IMR-90 (cell line): ENCODE data around the gene AGBL3. TPM values are rescaled to one million over a fixed set of nuclear protein-coding genes. Genes with fewer than 3 reads are reported as not detected.

Experiments used
- ATAC-seq: fragments of 200-7000 bp; cut with Tn5 transposase; 2 replicates; pipeline ENCODE4 v1.9.1; 2020; ENCODE audit warnings: low read depth, mild to moderate bottlenecking, moderate library complexity
- BruUV-seq: library from RNA; stranded (reverse); fragments of 400-500 nt; replicated peaks from 2 replicates; lab custom pipeline; 2021; lab: Mats Ljungman, UMichigan
- CTCF ChIA-PET: fragments of 300-600 bp; formaldehyde crosslinking; extraction: SDS; loops from one replicate; lab custom pipeline; 2021; ENCODE audit warnings: antibody characterized with exemption; lab: Yijun Ruan, JAX
- POLR2A ChIA-PET: fragments of 300-600 bp; sonication (Branson Sonifier 250); formaldehyde crosslinking; loops from one replicate; lab custom pipeline; 2022; ENCODE audit warnings: antibody characterized with exemption; ENCODE audit not compliant: unreplicated experiment; lab: Charles Lee
- DNase-seq: peaks from one replicate; pipeline ENCODE4 v3.0.0; 2013
- H2AFZ ChIP-seq: replicated peaks from 2 replicates; pipeline ENCODE3; 2013; ENCODE audit warnings: low read length, mild to moderate bottlenecking; ENCODE audit not compliant: poor library complexity
- H2AK5ac ChIP-seq: 2 replicates; pipeline ENCODE4 v1.6.1; 2013; ENCODE audit warnings: low read depth, low read length, inconsistent platforms
- H2AK9ac ChIP-seq: replicated peaks from 2 replicates; pipeline ENCODE3; 2013; ENCODE audit warnings: mild to moderate bottlenecking, low read depth, low read length, moderate library complexity; ENCODE audit not compliant: poor library complexity
- H2BK120ac ChIP-seq: 2 replicates; pipeline ENCODE4 v1.6.1; 2013; ENCODE audit warnings: low read depth, low read length, inconsistent platforms
- H2BK15ac ChIP-seq: 3 replicates; pipeline ENCODE4 v1.6.1; 2013; ENCODE audit warnings: low read depth, low read length, inconsistent platforms
- H2BK20ac ChIP-seq: 2 replicates; pipeline ENCODE4 v1.6.1; 2013; ENCODE audit warnings: low read depth, mild to moderate bottlenecking, inconsistent platforms, low read length, moderate library complexity
- H2BK5ac ChIP-seq: 2 replicates; pipeline ENCODE4 v1.6.1; 2013; ENCODE audit warnings: mild to moderate bottlenecking, low read depth, low read length, inconsistent platforms; ENCODE audit not compliant: poor library complexity, severe bottlenecking
- H3K14ac ChIP-seq: replicated peaks from 2 replicates; pipeline ENCODE4 v1.6.1; 2013; ENCODE audit warnings: low read depth, low read length, inconsistent platforms
- H3K18ac ChIP-seq: 2 replicates; pipeline ENCODE4 v1.6.1; 2013; ENCODE audit warnings: low read depth, low read length, control low read depth
- H3K23ac ChIP-seq: 2 replicates; pipeline ENCODE4 v1.6.1; 2013; ENCODE audit warnings: low read depth, low read length, inconsistent platforms
- H3K27ac ChIP-seq: 2 replicates; pipeline ENCODE4 v1.5.1; 2013; ENCODE audit warnings: mild to moderate bottlenecking, control low read depth, low read length; ENCODE audit not compliant: insufficient read depth
- H3K27me3 ChIP-seq: 2 replicates; pipeline ENCODE4 v1.6.1; 2013; ENCODE audit warnings: low read length; ENCODE audit not compliant: control insufficient read depth, insufficient read depth
- H3K36me3 ChIP-seq: 2 replicates; pipeline ENCODE4 v1.6.1; 2013; ENCODE audit warnings: low read length, mixed read lengths; ENCODE audit not compliant: control insufficient read depth, insufficient read depth
- H3K4ac ChIP-seq: 2 replicates; pipeline ENCODE4 v1.6.1; 2013; ENCODE audit warnings: low read depth, low read length, inconsistent platforms
- H3K4me1 ChIP-seq: 2 replicates; pipeline ENCODE4 v1.6.1; 2013; ENCODE audit warnings: low read length, mixed read lengths; ENCODE audit not compliant: control insufficient read depth, insufficient read depth
- H3K4me2 ChIP-seq: 2 replicates; pipeline ENCODE4 v1.6.1; 2013; ENCODE audit warnings: low read depth, mild to moderate bottlenecking, control low read depth, low read length, moderate library complexity
- H3K4me3 ChIP-seq: 2 replicates; pipeline ENCODE4 v1.5.1; 2013; ENCODE audit warnings: low read depth, mild to moderate bottlenecking, control low read depth, low read length, moderate library complexity; ENCODE audit not compliant: insufficient read depth
- H3K56ac ChIP-seq: 2 replicates; pipeline ENCODE4 v1.6.1; 2013; ENCODE audit warnings: low read length, inconsistent platforms; ENCODE audit not compliant: insufficient read depth; ENCODE audit errors: extremely low read depth
- H3K79me1 ChIP-seq, 2 experiments: 2 replicates each; pipeline ENCODE4 v1.6.1; 2013; ENCODE audit warnings: low read length in 2 of 2, inconsistent platforms in 1 of 2, low read depth in 1 of 2
- H3K9ac ChIP-seq: 2 replicates; pipeline ENCODE4 v1.6.1; 2013; ENCODE audit warnings: low read depth, low read length, control low read depth
- H3K9me1 ChIP-seq: 2 replicates; pipeline ENCODE4 v1.6.1; 2013; ENCODE audit warnings: low read length, inconsistent platforms; ENCODE audit not compliant: insufficient read depth
- H3K9me3 ChIP-seq: 2 replicates; pipeline ENCODE4 v1.6.1; 2013; ENCODE audit warnings: low read length; ENCODE audit not compliant: control insufficient read depth, insufficient read depth
- H4K20me1 ChIP-seq: 2 replicates; pipeline ENCODE4 v1.6.1; 2013; ENCODE audit warnings: low read length, inconsistent platforms; ENCODE audit not compliant: insufficient read depth
- H4K5ac ChIP-seq: 2 replicates; pipeline ENCODE4 v1.6.1; 2013; ENCODE audit warnings: mild to moderate bottlenecking, low read depth, low read length, control low read depth
- H4K8ac ChIP-seq, 2 experiments: 2 replicates each; pipeline ENCODE4 v1.6.1; 2013; ENCODE audit warnings: low read depth in 2 of 2, low read length in 2 of 2, control low read depth in 1 of 2, inconsistent platforms in 1 of 2
- H4K91ac ChIP-seq: 2 replicates; pipeline ENCODE4 v1.6.1; 2013; ENCODE audit warnings: low read depth, low read length, inconsistent platforms; ENCODE audit not compliant: insufficient read depth
- CEBPB ChIP-seq: IDR thresholded peaks from 2 replicates; pipeline ENCODE4 v1.6.1; 2012; ENCODE audit warnings: low read depth, low read length, improper control_type of control experiment
- FOS ChIP-seq: fragments of 150-350 bp; IDR thresholded peaks from 2 replicates; pipeline ENCODE4 v1.6.1; 2016; ENCODE audit warnings: low read depth, low read length
- POLR2A ChIP-seq: IDR thresholded peaks from 2 replicates; pipeline ENCODE4 v1.6.1; 2012; ENCODE audit warnings: mild to moderate bottlenecking, low read depth, low read length
- SMC3 ChIP-seq: fragments of 150-350 bp; IDR thresholded peaks from 2 replicates; pipeline ENCODE4 v1.6.1; 2016; ENCODE audit warnings: low read depth, mild to moderate bottlenecking, antibody characterized with exemption, low read length, moderate library complexity
- WGBS, 2 experiments: methylation state at CpG; one replicate each; pipeline versions ENCODE4 v1.1.5 to v1.1.7; 2013; ENCODE audit warnings: missing lambda C conversion rate in 2 of 2; ENCODE audit not compliant: insufficient read length in 1 of 2; ENCODE audit errors: extremely low coverage in 2 of 2; 5-methylcytosine and 5-hydroxymethylcytosine counted together
- dilution Hi-C: fragments of 300-500 bp; cut with HindIII; formaldehyde crosslinking; loops from one replicate; pipeline ENCODE4 v1.14.3; 2018; ENCODE audit warnings: low sequenced_read_pairs; ENCODE audit not compliant: unreplicated experiment
- in situ Hi-C: fragments of 300-500 bp; cut with MboI; formaldehyde crosslinking; loops from 3 replicates; pipeline ENCODE4 v1.14.3; 2019; ENCODE audit warnings: low sequenced_read_pairs, inconsistent platforms, mixed read lengths
- intact Hi-C: fragments of 100-400 bp; cut with micrococcal nuclease; formaldehyde crosslinking; loops from 2 replicates; pipeline ENCODE4 v1.10.0; 2022
- polyA plus RNA-seq, 3 experiments: library from polyadenylated mRNA; depleted of rRNA; stranded (reverse); fragments of >200 nt; gene quantifications; 2 replicates each; pipeline ENCODE4 v1.2.3, GENCODE V29; 2012; ENCODE audit warnings: low replicate concordance in 1 of 3
- total RNA-seq: library from RNA; depleted of rRNA; stranded (reverse); fragments of >200 nt; gene quantifications from 2 replicates; pipeline ENCODE4 v1.2.3, GENCODE V29; 2012

The AGBL3 gene
- total and polyA plus RNA-seq, 2 of the 4 experiments (the other 2 are of a cell fraction) = 0.18 to 0.65 TPM

DNA sequence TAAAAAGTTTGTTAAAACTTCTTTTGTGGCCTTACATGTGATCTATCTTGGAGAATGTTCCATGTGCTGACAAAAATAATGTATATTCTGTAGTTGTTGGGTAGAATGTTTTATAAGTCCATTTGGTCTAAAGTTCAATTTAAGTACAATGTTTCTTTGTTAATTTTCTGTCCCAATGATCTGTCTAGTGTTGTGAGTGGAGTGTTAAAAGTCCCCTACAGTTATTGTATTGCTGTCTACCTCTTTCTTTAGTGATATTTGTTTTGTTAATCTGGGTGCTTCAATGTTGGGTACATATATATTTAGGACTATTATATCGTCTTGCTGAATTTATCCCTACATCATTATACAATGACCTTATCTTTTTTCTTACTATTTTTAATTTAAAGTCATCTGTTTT lies 168.4 kb downstream of the AGBL3 start:
- CTCF ChIA-PET = no interaction called here
- no peaks in the 10 kb centered on the region for H3K27me3 ChIP-seq

More for the DNA sequence above, 168.4 kb downstream of the AGBL3 start:
- POLR2A ChIA-PET = no interaction called here
- Histone ChIP-seq H3K36me3 (no peaks in the 10 kb centered on the region), H2BK5ac (no peak overlapping the region), H4K8ac (no peak overlapping the region), H2AFZ (no peak overlapping the region), H3K14ac (no peak overlapping the region), H2BK15ac (no peak overlapping the region), H4K5ac (no peak overlapping the region), H2BK20ac (no peak overlapping the region), H3K18ac (no peak overlapping the region), H3K79me1 (peaks cover 0 to 12% of the 10 kb centered on the region in 2 experiments; a peak in 2 of 4 replicates), H2AK5ac (no peak overlapping the region), H2AK9ac (no peak overlapping the region), H4K91ac (no peak overlapping the region), H3K23ac (no peak overlapping the region), H4K20me1 (no peaks in the 10 kb centered on the region), H3K9me1 (no peaks in the 10 kb centered on the region; the same call in 1 of the 2 replicates), H3K4me2 (no peak overlapping the region), H2BK120ac (no peak overlapping the region), H3K9ac (no peak overlapping the region), H3K4ac (no peak overlapping the region), H3K56ac (no peak overlapping the region), H3K4me1 (peaks cover 7% of the 10 kb centered on the region), H3K27ac (no peak overlapping the region), H3K9me3 (peaks cover 5% of the 10 kb centered on the region; the same call in 1 of the 2 replicates), H3K4me3 (no peak overlapping the region)
- dilution Hi-C loops = no loop called here
- no peak for ATAC-seq
- WGBS, 2 experiments = no CpG with 5 or more reads among the region's 1 CpG
- TF ChIP-seq FOS (no peak), CEBPB (no peak), POLR2A (no peak), SMC3 (no peak)
- BruUV-seq = no TSS peak
- intact Hi-C loops = no loop called here
- DNase-seq = no peak
- in situ Hi-C loops = no loop called here
